ENCODE results near the gene SNX9. TPM values are rescaled to one million over a fixed set of nuclear protein-coding genes. Genes with fewer than 3 reads are reported as not detected.
A peak's percentile ranks its signal among the peaks of the same experiment; 100 is the strongest.

The SNX9 gene
- total RNA-seq, 1 experiment from 2014 or later, result 27.4 TPM

DNA sequence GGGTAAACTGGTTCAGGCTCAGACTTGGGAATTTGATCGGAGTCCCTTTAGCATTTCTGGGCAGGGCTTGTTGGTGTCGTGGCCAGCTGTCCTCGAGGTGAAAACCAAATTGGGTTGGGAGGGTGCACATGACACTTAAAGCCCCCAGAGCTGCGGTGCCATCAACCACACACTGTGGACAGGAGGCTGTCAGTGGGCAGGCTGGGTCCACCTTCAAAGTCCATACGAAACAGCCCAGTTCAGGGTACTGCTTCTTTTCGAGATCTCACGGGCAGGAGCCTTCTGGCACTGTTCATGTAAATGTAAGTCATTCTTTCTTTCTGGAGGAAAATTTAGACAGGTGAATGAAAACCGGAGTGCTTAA is 165.6 kb downstream of the SNX9 start:
- ChIA-PET CTCF (no interaction called here), POLR2A (no interaction called here)
- Histone ChIP-seq H3K4me1 (peaks cover 35% of the 10 kb centered on the region), H3K9me3 (no peaks in the 10 kb centered on the region), H3K27me3 (replicated peaks; ENCODE audit: control insufficient read depth, insufficient read depth, low read length) (no peaks in the 10 kb centered on the region), H3K4me3 (ENCODE audit: low read depth, low read length) (no peak overlapping the region), H3K36me3 (ENCODE audit: control insufficient read depth, insufficient read depth, low read length) (no peaks in the 10 kb centered on the region)
- Mint-ChIP-seq H3K4me3 (ENCODE audit: unreplicated experiment) (no peak overlapping the region), H3K36me3 (ENCODE audit: insufficient read depth, unreplicated experiment) (peaks cover 25% of the 10 kb centered on the region), H3K27ac (ENCODE audit: unreplicated experiment) (no peak overlapping the region), H3K9me3 (ENCODE audit: unreplicated experiment) (no peaks in the 10 kb centered on the region), H3K4me1 (ENCODE audit: low read depth, unreplicated experiment) (peaks cover 16% of the 10 kb centered on the region), H3K27me3 (ENCODE audit: insufficient read depth, unreplicated experiment) (no peaks in the 10 kb centered on the region)
- TF ChIP-seq, protein P1, sequence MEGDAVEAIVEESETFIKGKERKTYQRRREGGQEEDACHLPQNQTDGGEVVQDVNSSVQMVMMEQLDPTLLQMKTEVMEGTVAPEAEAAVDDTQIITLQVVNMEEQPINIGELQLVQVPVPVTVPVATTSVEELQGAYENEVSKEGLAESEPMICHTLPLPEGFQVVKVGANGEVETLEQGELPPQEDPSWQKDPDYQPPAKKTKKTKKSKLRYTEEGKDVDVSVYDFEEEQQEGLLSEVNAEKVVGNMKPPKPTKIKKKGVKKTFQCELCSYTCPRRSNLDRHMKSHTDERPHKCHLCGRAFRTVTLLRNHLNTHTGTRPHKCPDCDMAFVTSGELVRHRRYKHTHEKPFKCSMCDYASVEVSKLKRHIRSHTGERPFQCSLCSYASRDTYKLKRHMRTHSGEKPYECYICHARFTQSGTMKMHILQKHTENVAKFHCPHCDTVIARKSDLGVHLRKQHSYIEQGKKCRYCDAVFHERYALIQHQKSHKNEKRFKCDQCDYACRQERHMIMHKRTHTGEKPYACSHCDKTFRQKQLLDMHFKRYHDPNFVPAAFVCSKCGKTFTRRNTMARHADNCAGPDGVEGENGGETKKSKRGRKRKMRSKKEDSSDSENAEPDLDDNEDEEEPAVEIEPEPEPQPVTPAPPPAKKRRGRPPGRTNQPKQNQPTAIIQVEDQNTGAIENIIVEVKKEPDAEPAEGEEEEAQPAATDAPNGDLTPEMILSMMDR (IDR thresholded peaks at IDR 0.05; ENCODE audit: insufficient read depth in 1 of 2, low read depth in 1 of 2, low read length in 1 of 2, severe bottlenecking in 1 of 2, unreplicated experiment in 1 of 2), result no peak
- intact Hi-C loops (cut with micrococcal nuclease; ENCODE audit: unreplicated experiment), result no loop called here
- no TSS peak for BruUV-seq (replicated peaks)
- DNase-seq, result no peak

DNA sequence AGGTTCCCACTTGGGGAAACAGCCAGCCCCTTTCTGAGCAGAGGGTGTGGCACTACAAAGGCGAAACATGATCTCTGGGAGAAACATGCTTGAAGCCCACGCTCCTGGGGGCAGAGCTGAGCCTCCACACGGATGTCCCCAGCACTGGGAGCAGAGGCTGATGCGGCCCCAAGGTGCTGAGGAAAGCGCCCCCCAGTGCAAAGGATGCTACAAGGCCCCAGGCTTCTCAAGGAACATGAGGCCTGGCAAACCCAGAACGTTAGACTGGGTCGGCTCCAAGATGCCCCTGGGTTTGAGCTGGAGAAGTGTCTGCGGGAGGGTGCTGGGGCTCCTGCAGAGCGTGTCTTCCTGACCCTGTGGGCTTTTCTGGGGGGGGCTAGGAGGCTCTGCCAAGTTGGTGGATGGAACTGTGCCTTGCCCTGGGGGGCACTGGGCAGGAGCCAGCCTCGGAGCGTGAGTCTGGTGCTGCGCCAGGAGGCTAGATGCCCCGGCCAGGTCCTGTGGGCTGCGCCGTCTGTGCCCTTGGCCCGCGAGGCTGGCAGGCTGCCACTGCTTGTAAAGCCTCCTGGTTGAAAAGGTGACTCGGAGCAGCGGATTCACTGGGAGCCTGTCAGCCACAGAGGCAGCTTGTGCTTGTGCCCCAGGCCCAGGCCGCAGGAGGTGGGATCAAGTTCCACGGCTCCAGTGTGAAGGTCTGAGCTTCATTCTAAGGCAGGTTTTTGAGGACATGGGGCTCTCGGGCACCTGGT is 166.7 kb downstream of the SNX9 start:
- CTCF ChIA-PET, result no interaction called here
- H3K27me3 ChIP-seq (replicated peaks; ENCODE audit: control insufficient read depth, insufficient read depth, low read length), result no peaks in the 10 kb centered on the region
- peaks cover 36% of the 10 kb centered on the region for H3K4me1 ChIP-seq
- H3K9me3 ChIP-seq, result no peaks in the 10 kb centered on the region
- POLR2A ChIA-PET, result no interaction called here
- H3K4me3 ChIP-seq (ENCODE audit: low read depth, low read length), result no peak overlapping the region
- TF ChIP-seq, protein P1 (IDR thresholded peaks at IDR 0.05; ENCODE audit: insufficient read depth in 1 of 2, low read depth in 1 of 2, low read length in 1 of 2, severe bottlenecking in 1 of 2, unreplicated experiment in 1 of 2), result no peak
- H3K36me3 Mint-ChIP-seq (ENCODE audit: insufficient read depth, unreplicated experiment), result peaks cover 33% of the 10 kb centered on the region
- no peaks in the 10 kb centered on the region for H3K36me3 ChIP-seq (ENCODE audit: control insufficient read depth, insufficient read depth, low read length)
- no peak overlapping the region for H3K27ac Mint-ChIP-seq (ENCODE audit: unreplicated experiment)
- no peaks in the 10 kb centered on the region for H3K9me3 Mint-ChIP-seq (ENCODE audit: unreplicated experiment)
- DNase-seq, result no peak
- peaks cover 25% of the 10 kb centered on the region for H3K4me1 Mint-ChIP-seq (ENCODE audit: low read depth, unreplicated experiment)
- BruUV-seq (replicated peaks), result no TSS peak
- H3K4me3 Mint-ChIP-seq (ENCODE audit: unreplicated experiment), result no peak overlapping the region
- intact Hi-C loops (cut with micrococcal nuclease; ENCODE audit: unreplicated experiment), result no loop called here
- no peaks in the 10 kb centered on the region for H3K27me3 Mint-ChIP-seq (ENCODE audit: insufficient read depth, unreplicated experiment)

DNA sequence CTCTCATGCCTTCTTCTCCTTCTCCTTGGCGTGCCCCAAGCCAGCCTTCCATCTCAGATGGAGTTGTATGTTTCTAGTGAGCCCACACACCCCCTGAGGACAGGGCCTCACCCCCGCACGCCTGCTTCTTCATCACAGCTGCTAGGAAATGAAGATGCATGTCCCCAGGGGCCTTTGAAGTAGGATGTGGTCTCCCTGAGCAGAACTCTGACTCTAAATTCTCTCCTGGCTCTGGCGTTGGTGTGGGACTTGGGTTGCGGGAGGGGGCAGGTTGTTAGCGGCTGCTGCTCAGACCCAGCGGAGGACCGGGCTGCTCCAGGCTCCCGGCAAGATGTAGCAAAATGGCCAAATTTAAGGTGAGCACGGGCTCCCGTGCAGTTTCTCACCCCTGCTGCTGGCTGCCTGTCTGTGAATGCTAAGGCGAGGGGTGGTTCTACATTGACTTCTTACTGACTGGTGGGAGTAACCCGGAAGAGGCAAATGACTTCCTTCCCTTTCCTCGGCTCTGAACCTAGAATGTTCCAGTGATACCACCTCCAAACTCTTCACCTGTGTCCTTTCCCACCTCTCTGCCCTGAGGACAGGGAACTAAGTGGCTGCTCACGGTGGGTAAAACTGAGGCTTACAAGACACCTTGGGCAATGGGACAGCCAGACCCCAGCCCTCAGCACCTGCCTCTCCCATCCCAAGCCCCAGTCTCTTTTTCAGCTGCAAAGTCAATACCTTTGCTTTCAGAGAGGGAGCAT is 167.4 kb downstream of the SNX9 start:
- Mint-ChIP-seq H3K27me3 (ENCODE audit: insufficient read depth, unreplicated experiment) (no peaks in the 10 kb centered on the region), H3K27ac (ENCODE audit: unreplicated experiment) (peak overlapping the region; percentile 78), H3K9me3 (ENCODE audit: unreplicated experiment) (no peaks in the 10 kb centered on the region), H3K4me1 (ENCODE audit: low read depth, unreplicated experiment) (peaks cover 33% of the 10 kb centered on the region), H3K36me3 (ENCODE audit: insufficient read depth, unreplicated experiment) (peaks cover 34% of the 10 kb centered on the region), H3K4me3 (ENCODE audit: unreplicated experiment) (no peak overlapping the region)
- no peaks in the 10 kb centered on the region for H3K9me3 ChIP-seq
- intact Hi-C loops (cut with micrococcal nuclease; ENCODE audit: unreplicated experiment), result no loop called here
- ChIA-PET CTCF (no interaction called here), POLR2A (no interaction called here)
- H3K27me3 ChIP-seq (replicated peaks; ENCODE audit: control insufficient read depth, insufficient read depth, low read length), result no peaks in the 10 kb centered on the region
- TF ChIP-seq, protein P1 (IDR thresholded peaks at IDR 0.05; ENCODE audit: insufficient read depth in 1 of 2, low read depth in 1 of 2, low read length in 1 of 2, severe bottlenecking in 1 of 2, unreplicated experiment in 1 of 2), result no peak
- no peak for DNase-seq
- peaks cover 32% of the 10 kb centered on the region for H3K4me1 ChIP-seq
- no peaks in the 10 kb centered on the region for H3K36me3 ChIP-seq (ENCODE audit: control insufficient read depth, insufficient read depth, low read length)
- no TSS peak for BruUV-seq (replicated peaks)
- H3K4me3 ChIP-seq (ENCODE audit: low read depth, low read length), result no peak overlapping the region

Data from Caco-2 (cell line).